Lower leg skin (tissue), 4 donors: ENCODE measurements around the gene ADRB1. TPM values are rescaled to one million over a fixed set of nuclear protein-coding genes. Genes with fewer than 3 reads are reported as not detected.

Source experiments
- DNase-seq, 2 donors: peaks; one replicate each; pipeline ENCODE4 v3.0.0-alpha.2; 2019; ENCODE audit warnings: low spot score in 2 of 2
- H3K4me3 ChIP-seq: fragments of 200-600 bp; sonication (generic); 2 replicates; pipeline ENCODE4 v1.5.1; 2017; ENCODE audit warnings: mild to moderate bottlenecking, low read depth; ENCODE audit not compliant: poor library complexity, severe bottlenecking
- POLR2A ChIP-seq, 2 donors: fragments of 450-650 bp; IDR thresholded peaks; one replicate each; pipeline ENCODE4 v1.6.1; 2016 to 2017; ENCODE audit warnings: antibody characterized with exemption in 2 of 2, mild to moderate bottlenecking in 1 of 2, moderate library complexity in 1 of 2
- WGBS, 2 donors: methylation state at CpG; one replicate each; pipeline ENCODE4 v1.1.5; 2018; 5-methylcytosine and 5-hydroxymethylcytosine counted together
- intact Hi-C: fragments of 100-400 bp; cut with DNase I; formaldehyde crosslinking; loops from one replicate; pipeline ENCODE4 v1.15.0; 2023; ENCODE audit warnings: low total_unique reads
- total RNA-seq, 4 donors: library from RNA; depleted of rRNA; stranded (reverse); fragments of >200 nt; gene quantifications; one replicate each; pipeline ENCODE4 v1.1.0, GENCODE V29; 2016
- TF ChIP-seq, protein P1 (sequence below), 3 donors: fragments of 450-650 bp; IDR thresholded peaks; one replicate each; pipeline ENCODE4 v1.5.1; 2016; ENCODE audit warnings: antibody characterized with exemption in 3 of 3, mild to moderate bottlenecking in 3 of 3, moderate library complexity in 2 of 3

The ADRB1 gene
- total RNA-seq, 4 donors from 2014 or later = 0.55 to 1.0 (median 0.82) TPM

DNA sequence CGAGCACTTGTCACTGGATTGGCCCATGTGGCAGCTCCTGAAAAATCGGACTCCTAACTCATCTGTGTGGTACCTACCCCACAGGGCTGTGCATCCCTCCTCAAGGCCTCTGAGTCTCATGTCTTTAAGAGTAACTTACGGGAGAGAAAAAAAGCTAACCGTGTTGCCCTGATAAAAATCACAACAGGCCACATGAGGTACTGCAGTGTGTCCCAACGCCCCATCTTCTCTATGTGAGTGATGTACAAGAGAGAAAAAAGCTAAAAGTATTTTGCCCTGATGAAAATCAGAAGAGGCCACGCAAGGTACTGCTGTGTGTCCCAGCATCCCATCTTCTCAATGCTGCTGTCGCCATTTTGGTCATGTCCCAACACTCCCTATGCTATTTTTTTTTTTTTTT, 41.2 kb upstream of the ADRB1 start:
- no peak overlapping the region for H3K4me3 ChIP-seq
- intact Hi-C loops = no loop called here
- DNase-seq = no peak
- WGBS, 2 donors = 78 to 79% methylated on average over 7 of the region's 7 CpGs
- TF ChIP-seq POLR2A (IDR thresholded peaks at IDR 0.05) = no peak
- TF ChIP-seq, protein P1, sequence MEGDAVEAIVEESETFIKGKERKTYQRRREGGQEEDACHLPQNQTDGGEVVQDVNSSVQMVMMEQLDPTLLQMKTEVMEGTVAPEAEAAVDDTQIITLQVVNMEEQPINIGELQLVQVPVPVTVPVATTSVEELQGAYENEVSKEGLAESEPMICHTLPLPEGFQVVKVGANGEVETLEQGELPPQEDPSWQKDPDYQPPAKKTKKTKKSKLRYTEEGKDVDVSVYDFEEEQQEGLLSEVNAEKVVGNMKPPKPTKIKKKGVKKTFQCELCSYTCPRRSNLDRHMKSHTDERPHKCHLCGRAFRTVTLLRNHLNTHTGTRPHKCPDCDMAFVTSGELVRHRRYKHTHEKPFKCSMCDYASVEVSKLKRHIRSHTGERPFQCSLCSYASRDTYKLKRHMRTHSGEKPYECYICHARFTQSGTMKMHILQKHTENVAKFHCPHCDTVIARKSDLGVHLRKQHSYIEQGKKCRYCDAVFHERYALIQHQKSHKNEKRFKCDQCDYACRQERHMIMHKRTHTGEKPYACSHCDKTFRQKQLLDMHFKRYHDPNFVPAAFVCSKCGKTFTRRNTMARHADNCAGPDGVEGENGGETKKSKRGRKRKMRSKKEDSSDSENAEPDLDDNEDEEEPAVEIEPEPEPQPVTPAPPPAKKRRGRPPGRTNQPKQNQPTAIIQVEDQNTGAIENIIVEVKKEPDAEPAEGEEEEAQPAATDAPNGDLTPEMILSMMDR (IDR thresholded peaks at IDR 0.05) = no peak

GRCh38 chr10:114003161-114003941, 40.3 kb upstream of the ADRB1 start:
- H3K4me3 ChIP-seq = no peak overlapping the region
- WGBS, 2 donors = 48 to 53% methylated on average over 9 of the region's 9 CpGs
- no peak for DNase-seq
- intact Hi-C loops = no loop called here
- TF ChIP-seq, protein P1 (IDR thresholded peaks at IDR 0.05) = no peak
- TF ChIP-seq POLR2A (IDR thresholded peaks at IDR 0.05) = no peak

DNA sequence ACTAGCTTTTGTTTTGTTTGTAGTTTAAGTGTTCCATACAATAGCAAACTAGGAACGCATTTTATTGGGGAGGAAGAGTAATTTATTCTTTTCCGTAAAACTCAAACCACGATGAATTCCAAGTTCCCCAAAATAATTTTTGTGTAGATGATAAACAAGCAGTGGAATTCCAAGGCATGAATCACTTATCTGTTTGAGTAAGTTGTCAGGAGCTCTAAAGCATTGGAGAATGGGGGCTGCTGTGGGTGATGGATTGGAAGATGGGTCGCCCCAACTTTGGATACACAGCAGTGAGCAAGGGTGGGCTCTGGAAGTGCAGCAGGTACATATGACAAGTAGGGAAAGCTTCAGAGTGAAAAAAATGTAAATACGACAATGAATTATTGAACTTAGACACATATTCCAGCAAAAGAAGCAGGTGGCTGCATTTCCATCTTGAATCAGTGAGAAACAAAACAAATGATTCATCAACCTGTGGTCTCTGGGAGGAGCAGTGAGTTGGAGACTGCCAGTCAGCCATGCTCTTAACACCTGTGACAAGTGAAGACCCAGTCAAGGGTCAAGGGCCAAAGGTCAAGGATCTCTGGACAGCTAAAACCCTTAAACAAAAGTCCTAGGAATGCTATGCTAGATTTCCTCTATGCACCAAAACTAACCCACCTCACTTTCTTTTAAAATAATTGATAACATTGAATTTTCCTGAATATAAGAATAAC, 34.2 kb upstream of the ADRB1 start:
- DNase-seq = no peak
- intact Hi-C loops = no loop called here
- WGBS, 2 donors = 65 to 72% methylated on average over 5 of the region's 5 CpGs
- H3K4me3 ChIP-seq = no peak overlapping the region
- TF ChIP-seq, protein P1 (IDR thresholded peaks at IDR 0.05) = no peak
- TF ChIP-seq POLR2A (IDR thresholded peaks at IDR 0.05) = no peak

- H3K4me3 ChIP-seq = no peak overlapping the region
- no peak for DNase-seq
- no peak for TF ChIP-seq POLR2A (IDR thresholded peaks at IDR 0.05)
- TF ChIP-seq, protein P1 (IDR thresholded peaks at IDR 0.05) = no peak
- WGBS, 2 donors = 61 to 66% methylated on average over 2 of the region's 2 CpGs
- intact Hi-C loops = no loop called here
Measured at GRCh38 chr10:114010316-114010715, 33.4 kb upstream of the ADRB1 start.

DNA sequence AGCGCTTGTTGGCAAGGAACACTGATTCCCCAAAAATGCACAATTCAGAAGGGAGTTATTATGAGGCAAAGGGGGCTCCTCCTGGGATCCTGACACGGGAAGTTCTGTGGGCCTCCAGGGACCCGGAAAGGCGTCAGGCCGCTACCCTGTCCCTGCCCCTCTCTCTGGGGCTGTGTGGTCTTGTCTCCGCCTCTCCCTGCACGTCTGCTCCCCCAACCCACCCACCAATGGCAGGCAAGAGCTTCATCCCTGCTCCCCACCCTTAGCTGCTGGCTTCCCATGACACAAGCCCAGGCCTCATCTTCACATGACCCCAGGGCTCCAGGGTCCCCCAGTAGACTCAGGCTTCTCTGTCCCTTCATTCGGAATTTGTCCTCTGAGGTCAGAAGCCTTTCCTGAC, 31.0 kb upstream of the ADRB1 start:
- TF ChIP-seq, protein P1 (IDR thresholded peaks at IDR 0.05) = no peak
- no peak for DNase-seq
- no peak overlapping the region for H3K4me3 ChIP-seq
- 64 to 93% methylated on average over 8 of the region's 8 CpGs for WGBS, 2 donors
- intact Hi-C loops = no loop called here
